Measurements from ENCODE around the gene CPNE6. TPM values are rescaled to one million over a fixed set of nuclear protein-coding genes. Genes with fewer than 3 reads are reported as not detected.

Gene CPNE6
- total RNA-seq, 4 donors from 2014 or later, result not detected

GRCh38 chr14:24076302-24076601 lies 4.9 kb downstream of the CPNE6 start:
- Histone ChIP-seq H3K9me3 (no peaks in the 10 kb centered on the region), H3K4me3 (no peak overlapping the region), H3K27ac (no peak overlapping the region), H3K27me3 (peaks cover 17 to 19% (median 18%) of the 10 kb centered on the region in 3 donors), H3K36me3 (no peaks in the 10 kb centered on the region), H3K4me1 (peaks cover 0 to 4% of the 10 kb centered on the region in 2 donors)
- DNase-seq (no peak), ATAC-seq (no peak)
- in situ Hi-C loops (cut with MboI; ENCODE audit: low sequenced_read_pairs in 4 of 4), result no loop called here
- TF ChIP-seq POLR2A (IDR thresholded peaks at IDR 0.05), result no peak
- TF ChIP-seq CTCF (IDR thresholded peaks at IDR 0.05 in 4 of 5, conservative IDR thresholded peaks at IDR 0.05 in 1 of 5), result no peak
- intact Hi-C loops (cut with DNase I; ENCODE audit: low total_unique reads), result no loop called here

- H3K27me3 ChIP-seq, result peaks cover 15 to 19% (median 16%) of the 10 kb centered on the region in 3 donors
- no peak for DNase-seq
- intact Hi-C loops (cut with DNase I; ENCODE audit: low total_unique reads), result no loop called here
These were observed 5.7 kb downstream of the CPNE6 start for GRCh38 chr14:24077086-24077485.

GRCh38 chr14:24078146-24078545 lies 6.8 kb downstream of the CPNE6 start:
- H3K36me3 ChIP-seq, result no peaks in the 10 kb centered on the region
- ATAC-seq (no peak), DNase-seq (no peak)
- in situ Hi-C loops (cut with MboI; ENCODE audit: low sequenced_read_pairs in 4 of 4) (no loop called here), intact Hi-C loops (cut with DNase I; ENCODE audit: low total_unique reads) (no loop called here)
- H3K4me1 ChIP-seq, result peaks cover 0 to 10% of the 10 kb centered on the region in 2 donors
- no peaks in the 10 kb centered on the region for H3K9me3 ChIP-seq
- H3K27ac ChIP-seq, result no peak overlapping the region
- no peak overlapping the region for H3K4me3 ChIP-seq
- TF ChIP-seq CTCF (IDR thresholded peaks at IDR 0.05 in 4 of 5, conservative IDR thresholded peaks at IDR 0.05 in 1 of 5) (no peak), POLR2A (IDR thresholded peaks at IDR 0.05) (no peak)
- H3K27me3 ChIP-seq, result peaks cover 6 to 9% (median 6%) of the 10 kb centered on the region in 3 donors

More at GRCh38 chr14:24077086-24077485, 5.7 kb downstream of the CPNE6 start:
- TF ChIP-seq CTCF (IDR thresholded peaks at IDR 0.05 in 4 of 5, conservative IDR thresholded peaks at IDR 0.05 in 1 of 5) (no peak), POLR2A (IDR thresholded peaks at IDR 0.05) (no peak)
- no peak for ATAC-seq
- Histone ChIP-seq H3K27ac (no peak overlapping the region), H3K4me3 (no peak overlapping the region), H3K4me1 (peaks cover 0 to 10% of the 10 kb centered on the region in 2 donors), H3K36me3 (no peaks in the 10 kb centered on the region), H3K9me3 (no peaks in the 10 kb centered on the region)
- in situ Hi-C loops (cut with MboI; ENCODE audit: low sequenced_read_pairs in 4 of 4), result no loop called here

GRCh38 chr14:24079491-24080141 lies 8.3 kb downstream of the CPNE6 start:
- Histone ChIP-seq H3K27me3 (no peaks in the 10 kb centered on the region), H3K4me3 (no peak overlapping the region), H3K36me3 (no peaks in the 10 kb centered on the region), H3K27ac (no peak overlapping the region), H3K9me3 (no peaks in the 10 kb centered on the region), H3K4me1 (peaks cover 0 to 10% of the 10 kb centered on the region in 2 donors)
- no peak for DNase-seq
- no peak for TF ChIP-seq CTCF (IDR thresholded peaks at IDR 0.05 in 4 of 5, conservative IDR thresholded peaks at IDR 0.05 in 1 of 5)
- no peak for TF ChIP-seq POLR2A (IDR thresholded peaks at IDR 0.05)
- in situ Hi-C loops (cut with MboI; ENCODE audit: low sequenced_read_pairs in 4 of 4) (no loop called here), intact Hi-C loops (cut with DNase I; ENCODE audit: low total_unique reads) (no loop called here)
- no peak for ATAC-seq

- no peaks in the 10 kb centered on the region for H3K9me3 ChIP-seq
- H3K4me3 ChIP-seq, result no peak overlapping the region
- no peak for TF ChIP-seq POLR2A (IDR thresholded peaks at IDR 0.05)
- ATAC-seq (no peak), DNase-seq (no peak)
- intact Hi-C loops (cut with DNase I; ENCODE audit: low total_unique reads) (no loop called here), in situ Hi-C loops (cut with MboI; ENCODE audit: low sequenced_read_pairs in 4 of 4) (no loop called here)
- no peaks in the 10 kb centered on the region for H3K27me3 ChIP-seq
- peaks cover 0 to 10% of the 10 kb centered on the region in 2 donors for H3K4me1 ChIP-seq
- H3K27ac ChIP-seq, result no peak overlapping the region
- no peaks in the 10 kb centered on the region for H3K36me3 ChIP-seq
These were observed 8.8 kb downstream of the CPNE6 start for GRCh38 chr14:24080142-24080530.
